Naive thymus-derived CD4-positive, alpha-beta T cell (primary cell): Measurements from ENCODE around the gene FRRS1. TPM values are rescaled to one million over a fixed set of nuclear protein-coding genes. Genes with fewer than 3 reads are reported as not detected.

ENCODE experiments used
- ATAC-seq: fragments of 150-1000 bp; cut with Tn5 transposase; 2 replicates; pipeline ENCODE4 v1.10.0; 2021; ENCODE audit warnings: mild to moderate bottlenecking, moderate library complexity
- CTCF ChIA-PET: fragments of 350-600 bp; sonication (Branson Sonifier 250); formaldehyde crosslinking; loops from one replicate; lab custom pipeline; 2021; ENCODE audit warnings: antibody characterized with exemption; lab: Charles Lee
- POLR2A ChIA-PET: fragments of 350-600 bp; sonication (Branson Sonifier 250); formaldehyde crosslinking; loops from one replicate; lab custom pipeline; 2021; ENCODE audit warnings: antibody characterized with exemption, inconsistent platforms; lab: Charles Lee
- DNase-seq, 9 donors: peaks; one replicate each; pipeline versions ENCODE4 v3.0.0 to v3.0.0-alpha.2; 2020 to 2022; ENCODE audit warnings: mixed read lengths in 1 of 9
- H3K27ac ChIP-seq: one replicate; pipeline ENCODE4 v1.7.0; 2013; ENCODE audit warnings: mild to moderate bottlenecking, low read depth, low read length, moderate library complexity
- H3K27me3 ChIP-seq, 2 donors: one replicate each; pipeline ENCODE4 v1.7.0; 2013; ENCODE audit warnings: low read length in 2 of 2, mild to moderate bottlenecking in 2 of 2, moderate library complexity in 2 of 2; ENCODE audit not compliant: control insufficient read depth in 2 of 2, insufficient read depth in 2 of 2
- H3K36me3 ChIP-seq, 3 experiments: 1 replicate in 2 of 3; 2 replicates in 1 of 3; pipeline ENCODE4 v1.7.0; 2013; ENCODE audit warnings: low read length in 3 of 3, mild to moderate bottlenecking in 3 of 3, moderate library complexity in 1 of 3; ENCODE audit not compliant: insufficient read depth in 3 of 3, control insufficient read depth in 2 of 3
- H3K4me1 ChIP-seq, 2 donors: one replicate each; pipeline ENCODE4 v1.7.0; 2013; ENCODE audit warnings: low read length in 2 of 2, mild to moderate bottlenecking in 2 of 2, moderate library complexity in 1 of 2; ENCODE audit not compliant: control insufficient read depth in 2 of 2, insufficient read depth in 2 of 2
- H3K4me3 ChIP-seq: 2 replicates; pipeline ENCODE4 v1.7.0; 2013; ENCODE audit warnings: mild to moderate bottlenecking, low read length
- H3K9me3 ChIP-seq, 3 experiments: 1 replicate in 2 of 3; 2 replicates in 1 of 3; pipeline ENCODE4 v1.7.0; 2013; ENCODE audit warnings: low read length in 3 of 3; ENCODE audit not compliant: control insufficient read depth in 2 of 3
- H3K27ac Mint-ChIP-seq, 9 donors: one replicate each; pipeline ENCODE4 v1.8.0; 2020 to 2022; ENCODE audit warnings: mixed read lengths in 9 of 9, mild to moderate bottlenecking in 8 of 9, moderate library complexity in 5 of 9, inconsistent platforms in 2 of 9
- H3K27me3 Mint-ChIP-seq, 5 donors: one replicate each; pipeline ENCODE4 v1.8.0; 2021 to 2022; ENCODE audit warnings: mixed read lengths in 5 of 5, mild to moderate bottlenecking in 1 of 5
- H3K36me3 Mint-ChIP-seq, 5 donors: one replicate each; pipeline ENCODE4 v1.8.0; 2020 to 2022; ENCODE audit warnings: mixed read lengths in 5 of 5, mild to moderate bottlenecking in 3 of 5, inconsistent platforms in 1 of 5
- H3K4me1 Mint-ChIP-seq, 7 donors: one replicate each; pipeline ENCODE4 v1.8.0; 2020 to 2022; ENCODE audit warnings: mixed read lengths in 7 of 7, mild to moderate bottlenecking in 3 of 7, inconsistent platforms in 1 of 7
- H3K4me3 Mint-ChIP-seq, 10 donors: one replicate each; pipeline ENCODE4 v1.8.0; 2020 to 2022; ENCODE audit warnings: mild to moderate bottlenecking in 10 of 10, mixed read lengths in 10 of 10, moderate library complexity in 6 of 10, inconsistent platforms in 2 of 10
- H3K9me3 Mint-ChIP-seq, 11 donors: one replicate each; pipeline ENCODE4 v1.8.0; 2020 to 2022; ENCODE audit warnings: mixed read lengths in 11 of 11, mild to moderate bottlenecking in 4 of 11, inconsistent platforms in 1 of 11, moderate library complexity in 1 of 11
- intact Hi-C, 2 donors: fragments of 100-400 bp; cut with micrococcal nuclease; formaldehyde crosslinking; loops; one replicate each; pipeline ENCODE4 v1.15.1; 2023
- polyA plus RNA-seq, 2 donors: library from polyadenylated mRNA; unstranded; fragments of 300-500 nt; fragmentation: Illumina TruSeq; gene quantifications; one replicate each; pipeline ENCODE4 v1.2.3, GENCODE V29; 2021
- total RNA-seq, 6 experiments: library from RNA in 5 of 6; stranded (reverse) in 5 of 6; gene quantifications; 1 replicate in 5 of 6; 2 replicates in 1 of 6; pipeline ENCODE4 v1.2.3 and lab custom pipeline; 2021 to 2026

Gene FRRS1
- total and polyA plus RNA-seq, 7 experiments from 2014 or later = 0.10 to 1.4 (median 0.55) TPM; not detected in 1

- no peaks in the 10 kb centered on the region for H3K36me3 Mint-ChIP-seq
- H3K27me3 Mint-ChIP-seq = peaks cover 30 to 62% (median 46%) of the 10 kb centered on the region in 5 donors
- H3K4me3 Mint-ChIP-seq = peak overlapping the region in 5 of 10 donors; percentile 39 to 62 (median 57)
- DNase-seq = no peak
- H3K27ac Mint-ChIP-seq = peak overlapping the region in 1 of 9 donors; percentile 40
- no peak overlapping the region for H3K4me3 ChIP-seq
- H3K27ac ChIP-seq = no peak overlapping the region
- H3K9me3 Mint-ChIP-seq = peaks cover 0 to 4% (median 0%) of the 10 kb centered on the region in 11 donors
- H3K27me3 ChIP-seq = no peaks in the 10 kb centered on the region
- intact Hi-C loops = no loop called here
- H3K4me1 Mint-ChIP-seq = peaks cover 9 to 22% (median 14%) of the 10 kb centered on the region in 7 donors
- ChIA-PET POLR2A (no interaction called here), CTCF (no interaction called here)
- peaks cover 11 to 14% of the 10 kb centered on the region in 2 donors for H3K4me1 ChIP-seq
- no peaks in the 10 kb centered on the region for H3K36me3 ChIP-seq
- H3K9me3 ChIP-seq = no peaks in the 10 kb centered on the region
- ATAC-seq = no peak
Measured at GRCh38 chr1:99784143-99784542, 17.7 kb upstream of the FRRS1 start.

GRCh38 chr1:99782920-99783319, 16.5 kb upstream of the FRRS1 start:
- Mint-ChIP-seq H3K27me3 (peaks cover 22 to 59% (median 36%) of the 10 kb centered on the region in 5 donors), H3K4me3 (no peak overlapping the region), H3K4me1 (peaks cover 4 to 22% (median 14%) of the 10 kb centered on the region in 7 donors), H3K9me3 (no peaks in the 10 kb centered on the region), H3K27ac (no peak overlapping the region), H3K36me3 (no peaks in the 10 kb centered on the region)
- Histone ChIP-seq H3K9me3 (no peaks in the 10 kb centered on the region), H3K36me3 (no peaks in the 10 kb centered on the region), H3K27me3 (no peaks in the 10 kb centered on the region), H3K4me1 (peaks cover 11 to 14% of the 10 kb centered on the region in 2 donors), H3K4me3 (no peak overlapping the region), H3K27ac (no peak overlapping the region)
- intact Hi-C loops = no loop called here
- CTCF ChIA-PET = no interaction called here
- ATAC-seq = no peak
- POLR2A ChIA-PET = no interaction called here
- no peak for DNase-seq

- H3K27me3 ChIP-seq = no peaks in the 10 kb centered on the region
- Mint-ChIP-seq H3K4me3 (no peak overlapping the region), H3K27me3 (peaks cover 22 to 60% (median 31%) of the 10 kb centered on the region in 5 donors), H3K36me3 (no peaks in the 10 kb centered on the region), H3K4me1 (peaks cover 4 to 22% (median 13%) of the 10 kb centered on the region in 7 donors), H3K9me3 (no peaks in the 10 kb centered on the region), H3K27ac (no peak overlapping the region)
- ATAC-seq (no peak), DNase-seq (no peak)
- no peak overlapping the region for H3K4me3 ChIP-seq
- intact Hi-C loops = no loop called here
- H3K9me3 ChIP-seq = no peaks in the 10 kb centered on the region
- H3K27ac ChIP-seq = no peak overlapping the region
- peaks cover 11 to 14% of the 10 kb centered on the region in 2 donors for H3K4me1 ChIP-seq
- CTCF ChIA-PET = no interaction called here
- POLR2A ChIA-PET = no interaction called here
- no peaks in the 10 kb centered on the region for H3K36me3 ChIP-seq
Measured at GRCh38 chr1:99782397-99782796, 16.0 kb upstream of the FRRS1 start.

- H3K9me3 ChIP-seq = no peaks in the 10 kb centered on the region
- CTCF ChIA-PET = no interaction called here
- Mint-ChIP-seq H3K9me3 (no peaks in the 10 kb centered on the region), H3K4me1 (peaks cover 4 to 17% (median 13%) of the 10 kb centered on the region in 7 donors), H3K4me3 (no peak overlapping the region), H3K27me3 (peaks cover 22 to 60% (median 31%) of the 10 kb centered on the region in 5 donors), H3K36me3 (no peaks in the 10 kb centered on the region), H3K27ac (no peak overlapping the region)
- H3K4me1 ChIP-seq = peaks cover 11 to 14% of the 10 kb centered on the region in 2 donors
- H3K27ac ChIP-seq = no peak overlapping the region
- intact Hi-C loops = no loop called here
- POLR2A ChIA-PET = no interaction called here
- H3K4me3 ChIP-seq = no peak overlapping the region
- no peaks in the 10 kb centered on the region for H3K36me3 ChIP-seq
- DNase-seq (no peak), ATAC-seq (no peak)
- H3K27me3 ChIP-seq = no peaks in the 10 kb centered on the region
Measured at GRCh38 chr1:99781798-99782197, 15.4 kb upstream of the FRRS1 start.

GRCh38 chr1:99777752-99778151, 11.3 kb upstream of the FRRS1 start:
- Mint-ChIP-seq H3K4me3 (no peak overlapping the region), H3K36me3 (no peaks in the 10 kb centered on the region), H3K27me3 (peaks cover 19 to 65% (median 28%) of the 10 kb centered on the region in 5 donors), H3K9me3 (no peaks in the 10 kb centered on the region), H3K4me1 (peaks cover 0 to 4% (median 0%) of the 10 kb centered on the region in 7 donors), H3K27ac (no peak overlapping the region)
- ChIA-PET CTCF (no interaction called here), POLR2A (no interaction called here)
- no peaks in the 10 kb centered on the region for H3K4me1 ChIP-seq
- no peak for ATAC-seq
- H3K4me3 ChIP-seq = no peak overlapping the region
- intact Hi-C loops = no loop called here
- no peaks in the 10 kb centered on the region for H3K27me3 ChIP-seq
- H3K9me3 ChIP-seq = no peaks in the 10 kb centered on the region
- no peak overlapping the region for H3K27ac ChIP-seq
- no peaks in the 10 kb centered on the region for H3K36me3 ChIP-seq
- no peak for DNase-seq

GRCh38 chr1:99776120-99776519, 9.7 kb upstream of the FRRS1 start:
- POLR2A ChIA-PET = no interaction called here
- Histone ChIP-seq H3K4me1 (no peaks in the 10 kb centered on the region), H3K9me3 (no peaks in the 10 kb centered on the region), H3K4me3 (no peak overlapping the region), H3K27ac (no peak overlapping the region), H3K36me3 (no peaks in the 10 kb centered on the region), H3K27me3 (no peaks in the 10 kb centered on the region)
- intact Hi-C loops = no loop called here
- no peak for DNase-seq
- no peak for ATAC-seq
- Mint-ChIP-seq H3K9me3 (no peaks in the 10 kb centered on the region), H3K27me3 (peaks cover 11 to 59% (median 16%) of the 10 kb centered on the region in 5 donors), H3K4me3 (no peak overlapping the region), H3K4me1 (peaks cover 0 to 1% (median 0%) of the 10 kb centered on the region in 7 donors), H3K27ac (no peak overlapping the region), H3K36me3 (no peaks in the 10 kb centered on the region)
- CTCF ChIA-PET = no interaction called here

- H3K4me1 Mint-ChIP-seq = no peaks in the 10 kb centered on the region
- no peak overlapping the region for H3K4me3 Mint-ChIP-seq
- H3K9me3 Mint-ChIP-seq = no peaks in the 10 kb centered on the region
- no peak overlapping the region for H3K4me3 ChIP-seq
- H3K36me3 Mint-ChIP-seq = no peaks in the 10 kb centered on the region
- ChIA-PET POLR2A (interaction anchor here (0.6 kb wide), 1 partner anchor 11 kb away, joined by 3 read pairs; no protein-coding TSS in a partner anchor), CTCF (no interaction called here)
- H3K27me3 ChIP-seq = no peaks in the 10 kb centered on the region
- DNase-seq (no peak), ATAC-seq (no peak)
- peaks cover 5 to 60% (median 8%) of the 10 kb centered on the region in 5 donors for H3K27me3 Mint-ChIP-seq
- H3K27ac ChIP-seq = no peak overlapping the region
- no peaks in the 10 kb centered on the region for H3K36me3 ChIP-seq
- H3K9me3 ChIP-seq = no peaks in the 10 kb centered on the region
- no peaks in the 10 kb centered on the region for H3K4me1 ChIP-seq
- intact Hi-C loops = no loop called here
- H3K27ac Mint-ChIP-seq = no peak overlapping the region
Measured at GRCh38 chr1:99772809-99773208, 6.4 kb upstream of the FRRS1 start.
